GM12872 (cell line): ENCODE data around the gene CTNNA2.

ENCODE experiments used
- CTCF ChIP-seq: IDR thresholded peaks from 3 replicates; pipeline ENCODE4 v1.5.1; 2011; ENCODE audit warnings: low read depth, mild to moderate bottlenecking, low read length, moderate library complexity; ENCODE audit not compliant: insufficient read depth

CTNNA2 gene

GRCh38 chr2:80026040-80026729 is 513.3 kb downstream of the CTNNA2 start:
- TF ChIP-seq CTCF: no peak

GRCh38 chr2:80028051-80028450 is 515.2 kb downstream of the CTNNA2 start:
- no peak for TF ChIP-seq CTCF

GRCh38 chr2:80028584-80028983 is 515.7 kb downstream of the CTNNA2 start:
- no peak for TF ChIP-seq CTCF

GRCh38 chr2:80030135-80030534 is 517.3 kb downstream of the CTNNA2 start:
- TF ChIP-seq CTCF: no peak

GRCh38 chr2:80035749-80036285 is 523.0 kb downstream of the CTNNA2 start:
- TF ChIP-seq CTCF: no peak

GRCh38 chr2:80037310-80037709 is 524.5 kb downstream of the CTNNA2 start:
- TF ChIP-seq CTCF: no peak

GRCh38 chr2:80040226-80040625 is 527.4 kb downstream of the CTNNA2 start:
- TF ChIP-seq CTCF: no peak
